ENCODE measurements around the gene BDH1. TPM values are rescaled to one million over a fixed set of nuclear protein-coding genes. Genes with fewer than 3 reads are reported as not detected.

Gene BDH1
- total and polyA plus RNA-seq, 2 of the 13 experiments (the other 11 are each of a cell fraction or from before 2014, with no cell fraction given) = 21.2 to 71.9 TPM

DNA sequence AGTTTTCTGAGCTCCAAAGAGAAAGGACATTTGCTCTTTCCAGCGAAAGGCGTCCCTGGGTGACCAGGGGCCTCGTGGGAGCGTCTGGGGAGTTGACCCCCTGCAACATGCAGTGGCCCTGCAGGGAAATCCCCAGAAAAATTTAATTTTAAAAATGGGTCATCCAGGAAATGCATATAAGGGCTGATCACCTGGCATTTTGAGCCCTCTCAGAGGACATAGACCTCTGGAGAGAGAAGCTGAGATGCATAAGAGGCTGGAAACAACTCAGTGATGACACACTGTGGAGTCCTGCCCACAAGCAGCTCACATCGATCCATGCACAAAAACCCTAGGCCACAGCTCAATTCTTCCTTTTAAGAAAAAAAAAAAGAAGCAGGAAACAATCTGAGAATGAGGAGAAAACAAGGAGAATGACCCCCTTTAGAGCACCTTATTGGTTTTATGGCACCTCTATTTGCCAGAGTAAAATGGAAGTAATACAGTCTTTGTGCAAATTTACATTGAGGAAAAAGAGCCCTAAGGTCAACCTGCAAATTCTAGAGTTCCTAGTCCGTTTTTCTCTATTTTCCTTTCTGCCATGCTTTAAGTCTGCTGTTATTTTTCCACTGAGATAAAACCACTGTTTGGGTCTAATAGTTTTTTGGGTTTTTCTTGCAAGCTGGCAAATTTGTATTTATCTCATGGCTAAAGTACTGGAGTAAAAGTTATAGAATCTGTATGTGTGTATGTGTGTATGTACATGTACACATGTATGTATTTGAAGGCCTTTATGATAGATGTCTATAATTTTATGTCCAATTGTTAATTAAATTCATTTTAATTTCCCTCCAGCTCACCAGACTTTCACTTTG, 6.9 kb upstream of the BDH1 start:
- ChIA-PET POLR2A (interaction anchor here (1.5 to 4.0 kb wide), 3 partner anchors 10 to 42 kb away, joined by 3 to 33 read pairs (median 12); no protein-coding TSS in a partner anchor), CTCF (ENCODE audit: low intra/inter-chr PET ratio, low total read pairs) (no interaction called here)
- intact Hi-C loops (cut with micrococcal nuclease; ENCODE audit: unreplicated experiment) (no loop called here), in situ Hi-C loops (cut with HindIII; ENCODE audit: extremely low pct_ligation_motif_present, low pct_unique_long_range_greater_than_20kb) (no loop called here)
- no peak for DNase-seq (ENCODE audit: low spot score)
- Histone ChIP-seq H3K9ac (ENCODE audit: insufficient read depth, low read depth, low read length) (no peak overlapping the region), H3K27ac (ENCODE audit: extremely low read length, insufficient read depth, low read length) (peak overlapping the region; percentile 40), H3K27me3 (ENCODE audit: control insufficient read depth in 1 of 2, insufficient read depth in 2 of 2, low read length in 2 of 2) (no peaks in the 10 kb centered on the region), H2AFZ (ENCODE audit: low read length) (no peak overlapping the region), H3K9me3 (ENCODE audit: low read length) (peaks cover 32% of the 10 kb centered on the region), H3K4me1 (ENCODE audit: insufficient read depth, low read length) (peaks cover 65% of the 10 kb centered on the region), H4K20me1 (ENCODE audit: insufficient read depth, low read length) (no peaks in the 10 kb centered on the region), H3K79me2 (ENCODE audit: insufficient read depth, low read length) (no peaks in the 10 kb centered on the region), H3K4me2 (ENCODE audit: low read depth, low read length) (no peak overlapping the region), H3K36me3 (replicated peaks in 1 of 2; ENCODE audit: control insufficient read depth in 1 of 2, insufficient read depth in 2 of 2, low read length in 2 of 2) (no peaks in the 10 kb centered on the region; a peak in 2 of 5 replicates), H3K4me3 (replicated peaks in 1 of 3; ENCODE audit: insufficient read depth in 1 of 3, low read depth in 2 of 3, low read length in 3 of 3) (no peak overlapping the region)
- FAIRE-seq = no peak
- ATAC-seq = peak; percentile 48
- 82% methylated on average over 6 of the region's 6 CpGs for WGBS (ENCODE audit: low lambda C conversion rate)
- BruUV-seq (replicated peaks) = TSS peak; percentile 9
- TF ChIP-seq PHF8 (CRISPR knock-in tag; IDR thresholded peaks at IDR 0.05) (no peak), HNRNPH1 (optimal IDR thresholded peaks at IDR 0.05; ENCODE audit: low read depth, low read length) (no peak), FOXP1 (IDR thresholded peaks at IDR 0.05) (no peak), FOXP1 (CRISPR knock-in tag; IDR thresholded peaks at IDR 0.05) (peak; percentile 41; the same call in 1 of the 2 replicates), FOXA1 (IDR thresholded peaks at IDR 0.05) (no peak), FOXA1 (CRISPR knock-in tag; IDR thresholded peaks at IDR 0.05) (0 out of 2 replicates have a peak, but pooled peaks have one; percentile 14), GABPA (IDR thresholded peaks at IDR 0.05; ENCODE audit: low read depth, low read length) (no peak), GABPA (CRISPR knock-in tag; IDR thresholded peaks at IDR 0.05; ENCODE audit: low read depth) (no peak), RARA (CRISPR knock-in tag; IDR thresholded peaks at IDR 0.05) (peak; percentile 45; the same call in 1 of the 2 replicates), JUND (CRISPR knock-in tag; IDR thresholded peaks at IDR 0.05) (no peak), MED1 (CRISPR knock-in tag; IDR thresholded peaks at IDR 0.05) (0 out of 2 replicates have a peak, but pooled peaks have one; percentile 20), TOPORS (CRISPR knock-in tag; IDR thresholded peaks at IDR 0.05) (no peak), FOXA3 (CRISPR knock-in tag; IDR thresholded peaks at IDR 0.05) (peak; percentile 42; the same call in 1 of the 2 replicates), MAFF (IDR thresholded peaks at IDR 0.05; ENCODE audit: low read depth, low read length) (0 out of 2 replicates have a peak, but pooled peaks have one; percentile 31), ATRX (CRISPR knock-in tag; IDR thresholded peaks at IDR 0.05; ENCODE audit: borderline replicate concordance) (no peak), ARID2 (CRISPR knock-in tag; IDR thresholded peaks at IDR 0.05; ENCODE audit: borderline replicate concordance) (no peak), ZNF589 (CRISPR knock-in tag; conservative IDR thresholded peaks at IDR 0.05) (no peak)
- TF ChIP-seq, protein P1, sequence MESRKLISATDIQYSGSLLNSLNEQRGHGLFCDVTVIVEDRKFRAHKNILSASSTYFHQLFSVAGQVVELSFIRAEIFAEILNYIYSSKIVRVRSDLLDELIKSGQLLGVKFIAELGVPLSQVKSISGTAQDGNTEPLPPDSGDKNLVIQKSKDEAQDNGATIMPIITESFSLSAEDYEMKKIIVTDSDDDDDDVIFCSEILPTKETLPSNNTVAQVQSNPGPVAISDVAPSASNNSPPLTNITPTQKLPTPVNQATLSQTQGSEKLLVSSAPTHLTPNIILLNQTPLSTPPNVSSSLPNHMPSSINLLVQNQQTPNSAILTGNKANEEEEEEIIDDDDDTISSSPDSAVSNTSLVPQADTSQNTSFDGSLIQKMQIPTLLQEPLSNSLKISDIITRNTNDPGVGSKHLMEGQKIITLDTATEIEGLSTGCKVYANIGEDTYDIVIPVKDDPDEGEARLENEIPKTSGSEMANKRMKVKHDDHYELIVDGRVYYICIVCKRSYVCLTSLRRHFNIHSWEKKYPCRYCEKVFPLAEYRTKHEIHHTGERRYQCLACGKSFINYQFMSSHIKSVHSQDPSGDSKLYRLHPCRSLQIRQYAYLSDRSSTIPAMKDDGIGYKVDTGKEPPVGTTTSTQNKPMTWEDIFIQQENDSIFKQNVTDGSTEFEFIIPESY (CRISPR knock-in tag; IDR thresholded peaks at IDR 0.05) = no peak
- TF ChIP-seq, protein P2, sequence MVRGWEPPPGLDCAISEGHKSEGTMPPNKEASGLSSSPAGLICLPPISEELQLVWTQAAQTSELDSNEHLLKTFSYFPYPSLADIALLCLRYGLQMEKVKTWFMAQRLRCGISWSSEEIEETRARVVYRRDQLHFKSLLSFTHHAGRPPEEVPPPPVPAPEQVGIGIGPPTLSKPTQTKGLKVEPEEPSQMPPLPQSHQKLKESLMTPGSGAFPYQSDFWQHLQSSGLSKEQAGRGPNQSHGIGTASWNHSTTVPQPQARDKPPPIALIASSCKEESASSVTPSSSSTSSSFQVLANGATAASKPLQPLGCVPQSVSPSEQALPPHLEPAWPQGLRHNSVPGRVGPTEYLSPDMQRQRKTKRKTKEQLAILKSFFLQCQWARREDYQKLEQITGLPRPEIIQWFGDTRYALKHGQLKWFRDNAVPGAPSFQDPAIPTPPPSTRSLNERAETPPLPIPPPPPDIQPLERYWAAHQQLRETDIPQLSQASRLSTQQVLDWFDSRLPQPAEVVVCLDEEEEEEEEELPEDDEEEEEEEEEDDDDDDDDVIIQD (CRISPR knock-in tag; IDR thresholded peaks at IDR 0.05; ENCODE audit: low read depth) = peak; percentile 77; the same call in 1 of the 2 replicates
